Tibial artery (tissue), 4 donors: ENCODE measurements around the gene PIBF1.
A peak's percentile ranks its signal among the peaks of the same experiment; 100 is the strongest.

Experiments used
- DNase-seq, 2 donors: peaks; one replicate each; pipeline ENCODE4 v3.0.0-alpha.2; 2019
- H3K27ac ChIP-seq, 2 donors: fragments of 200-600 bp; sonication (generic) in 1 of 2; 1 replicate in 1 of 2; 2 replicates in 1 of 2; pipeline ENCODE4 v1.5.1; 2018 to 2019; ENCODE audit warnings: mild to moderate bottlenecking in 1 of 2
- H3K27me3 ChIP-seq, 2 donors: fragments of 200-600 bp; sonication (generic) in 1 of 2; one replicate each; pipeline versions ENCODE4 v1.5.1 to v1.6.0; 2016 to 2019
- H3K36me3 ChIP-seq, 3 donors: fragments of 200-600 bp; sonication (generic) in 2 of 3; one replicate each; pipeline ENCODE4 v1.5.1; 2016 to 2019; ENCODE audit warnings: mild to moderate bottlenecking in 2 of 3
- H3K4me1 ChIP-seq, 4 donors: fragments of 200-600 bp; sonication (generic) in 2 of 4; 1 replicate in 3 of 4; 2 replicates in 1 of 4; pipeline ENCODE4 v1.5.1; 2016 to 2019
- H3K4me3 ChIP-seq, 2 donors: fragments of 200-600 bp; sonication (generic) in 1 of 2; 1 replicate in 1 of 2; 2 replicates in 1 of 2; pipeline ENCODE4 v1.5.1; 2018 to 2019; ENCODE audit warnings: mild to moderate bottlenecking in 2 of 2
- H3K9me3 ChIP-seq, 3 donors: fragments of 200-600 bp; sonication (generic) in 1 of 3; one replicate each; pipeline ENCODE4 v1.5.1; 2016 to 2019
- intact Hi-C: fragments of 100-400 bp; cut with DNase I; formaldehyde crosslinking; loops from one replicate; pipeline ENCODE4 v1.15.0; 2023; ENCODE audit warnings: low total_unique reads
- TF ChIP-seq, protein P1 (sequence below), 2 experiments: fragments of 200-600 bp in 1 of 2; fragments of 450-650 bp in 1 of 2; IDR thresholded peaks; one replicate each; pipeline ENCODE4 v1.5.1; 2017 to 2019; ENCODE audit warnings: antibody characterized with exemption in 2 of 2, mild to moderate bottlenecking in 1 of 2, moderate library complexity in 1 of 2

Gene PIBF1

DNA sequence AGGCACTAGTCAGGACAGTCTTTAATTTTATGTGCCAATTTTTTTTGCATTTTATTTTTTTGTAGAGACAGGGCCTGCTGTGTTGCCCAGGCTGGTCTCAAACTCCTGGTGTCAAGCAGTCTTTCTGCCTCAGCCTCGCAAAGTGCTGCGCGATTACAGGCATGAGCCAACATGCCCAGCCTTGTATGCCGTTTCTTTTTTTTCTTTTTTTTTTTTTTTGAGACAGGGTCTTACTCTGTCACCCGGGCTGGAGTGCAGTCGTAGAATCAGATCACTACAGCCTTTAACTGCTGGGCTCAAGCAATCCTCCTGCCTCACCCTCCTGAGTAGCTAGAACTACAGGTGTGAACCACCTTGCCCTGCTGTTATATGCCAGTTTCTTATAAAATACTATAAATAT lies 27.8 kb upstream of the PIBF1 start:
- H3K27me3 ChIP-seq = no peaks in the 10 kb centered on the region
- peaks cover 33 to 71% (median 56%) of the 10 kb centered on the region in 3 donors for H3K36me3 ChIP-seq
- TF ChIP-seq, protein P1, sequence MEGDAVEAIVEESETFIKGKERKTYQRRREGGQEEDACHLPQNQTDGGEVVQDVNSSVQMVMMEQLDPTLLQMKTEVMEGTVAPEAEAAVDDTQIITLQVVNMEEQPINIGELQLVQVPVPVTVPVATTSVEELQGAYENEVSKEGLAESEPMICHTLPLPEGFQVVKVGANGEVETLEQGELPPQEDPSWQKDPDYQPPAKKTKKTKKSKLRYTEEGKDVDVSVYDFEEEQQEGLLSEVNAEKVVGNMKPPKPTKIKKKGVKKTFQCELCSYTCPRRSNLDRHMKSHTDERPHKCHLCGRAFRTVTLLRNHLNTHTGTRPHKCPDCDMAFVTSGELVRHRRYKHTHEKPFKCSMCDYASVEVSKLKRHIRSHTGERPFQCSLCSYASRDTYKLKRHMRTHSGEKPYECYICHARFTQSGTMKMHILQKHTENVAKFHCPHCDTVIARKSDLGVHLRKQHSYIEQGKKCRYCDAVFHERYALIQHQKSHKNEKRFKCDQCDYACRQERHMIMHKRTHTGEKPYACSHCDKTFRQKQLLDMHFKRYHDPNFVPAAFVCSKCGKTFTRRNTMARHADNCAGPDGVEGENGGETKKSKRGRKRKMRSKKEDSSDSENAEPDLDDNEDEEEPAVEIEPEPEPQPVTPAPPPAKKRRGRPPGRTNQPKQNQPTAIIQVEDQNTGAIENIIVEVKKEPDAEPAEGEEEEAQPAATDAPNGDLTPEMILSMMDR (IDR thresholded peaks at IDR 0.05) = no peak
- H3K4me1 ChIP-seq = no peaks in the 10 kb centered on the region
- intact Hi-C loops = no loop called here
- no peak overlapping the region for H3K27ac ChIP-seq
- H3K4me3 ChIP-seq = no peak overlapping the region
- no peak for DNase-seq
- H3K9me3 ChIP-seq = no peaks in the 10 kb centered on the region

DNA sequence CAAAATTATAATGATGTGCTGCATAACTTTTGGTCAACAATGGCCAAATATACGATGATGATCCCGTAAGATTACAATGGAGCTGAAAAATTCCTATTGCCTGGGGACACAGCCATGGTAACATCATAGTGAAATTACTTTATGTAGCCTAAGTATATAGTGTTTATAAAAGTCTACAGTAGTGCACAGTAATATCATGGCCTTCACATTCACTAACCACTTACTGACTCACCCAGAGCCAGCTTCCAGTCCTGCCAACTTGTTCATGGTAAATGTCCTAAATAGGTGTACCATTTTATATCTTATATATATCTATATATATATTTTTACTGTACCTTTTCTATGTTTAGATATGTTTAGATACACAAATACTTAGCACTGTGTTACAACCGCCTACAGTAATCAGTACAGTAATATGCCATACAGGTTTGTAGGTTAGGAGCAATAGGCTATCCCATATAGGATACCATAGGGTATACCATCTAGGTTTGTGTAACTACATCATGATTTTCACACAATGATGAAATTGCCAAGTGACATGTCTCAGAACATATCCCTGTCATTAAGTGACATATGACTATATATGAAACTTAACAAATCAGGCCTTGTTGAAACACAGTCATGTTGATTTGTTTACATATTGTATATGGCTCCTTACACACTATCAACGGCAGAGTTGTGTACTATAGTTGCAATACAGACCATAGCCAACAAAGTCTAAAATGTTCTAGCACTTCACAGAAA lies 24.0 kb upstream of the PIBF1 start:
- Histone ChIP-seq H3K27ac (no peak overlapping the region), H3K4me1 (peaks cover 0 to 3% (median under 1%) of the 10 kb centered on the region in 4 donors), H3K27me3 (no peaks in the 10 kb centered on the region), H3K4me3 (no peak overlapping the region), H3K36me3 (peaks cover 64 to 86% (median 77%) of the 10 kb centered on the region in 3 donors), H3K9me3 (no peaks in the 10 kb centered on the region)
- no peak for DNase-seq
- TF ChIP-seq, protein P1 (IDR thresholded peaks at IDR 0.05) = no peak
- intact Hi-C loops = no loop called here

DNA sequence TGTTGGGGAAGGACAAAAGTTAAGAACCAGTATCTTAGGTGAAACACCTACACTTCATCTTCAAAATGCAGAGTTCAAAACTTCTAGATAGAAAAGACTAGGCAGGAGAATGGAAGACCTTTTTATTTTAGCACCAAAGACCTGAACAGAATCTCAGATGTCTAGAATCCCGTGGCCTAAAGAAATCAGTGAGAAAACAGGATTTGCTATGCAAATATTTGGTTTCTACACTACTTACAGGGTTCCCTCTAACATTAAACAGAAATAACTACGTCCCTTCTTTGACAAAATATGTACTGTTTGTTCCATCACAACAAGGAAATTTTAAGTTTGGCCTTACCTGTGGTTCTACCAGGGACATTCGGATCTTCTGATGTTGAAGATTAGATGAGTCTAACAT lies 21.7 kb upstream of the PIBF1 start:
- H3K27me3 ChIP-seq = no peaks in the 10 kb centered on the region
- intact Hi-C loops = no loop called here
- no peaks in the 10 kb centered on the region for H3K9me3 ChIP-seq
- no peak for DNase-seq
- TF ChIP-seq, protein P1 (IDR thresholded peaks at IDR 0.05) = no peak
- no peak overlapping the region for H3K27ac ChIP-seq
- peaks cover 60 to 98% (median 87%) of the 10 kb centered on the region in 3 donors for H3K36me3 ChIP-seq
- H3K4me3 ChIP-seq = no peak overlapping the region
- H3K4me1 ChIP-seq = peaks cover 0 to 17% (median 9%) of the 10 kb centered on the region in 4 donors

DNA sequence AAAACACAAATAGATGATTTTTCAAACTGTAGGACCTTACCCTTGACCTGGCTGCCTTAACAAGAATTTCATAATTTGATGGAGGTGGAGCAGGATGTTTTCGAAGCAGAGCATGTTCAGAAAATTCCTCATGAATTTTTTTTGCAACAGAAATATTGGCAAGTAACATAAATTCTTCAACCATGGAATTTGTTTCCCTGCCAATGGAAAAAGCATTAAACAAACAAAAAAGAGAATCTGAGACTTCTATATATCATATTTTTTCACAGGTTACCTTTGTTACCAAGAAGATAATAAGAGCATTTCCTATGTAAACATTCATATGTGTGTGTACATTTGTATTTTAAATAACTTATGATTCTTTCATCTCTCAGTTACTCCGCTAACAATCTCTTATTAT lies 18.5 kb upstream of the PIBF1 start:
- H3K27ac ChIP-seq = peak overlapping the region; percentile 24 to 57
- peaks cover 0 to 17% (median 9%) of the 10 kb centered on the region in 4 donors for H3K4me1 ChIP-seq
- no peaks in the 10 kb centered on the region for H3K9me3 ChIP-seq
- intact Hi-C loops = no loop called here
- no peak for DNase-seq
- TF ChIP-seq, protein P1 (IDR thresholded peaks at IDR 0.05) = no peak
- no peaks in the 10 kb centered on the region for H3K27me3 ChIP-seq
- H3K36me3 ChIP-seq = peaks cover 81 to 98% (median 93%) of the 10 kb centered on the region in 3 donors
- no peak overlapping the region for H3K4me3 ChIP-seq

DNA sequence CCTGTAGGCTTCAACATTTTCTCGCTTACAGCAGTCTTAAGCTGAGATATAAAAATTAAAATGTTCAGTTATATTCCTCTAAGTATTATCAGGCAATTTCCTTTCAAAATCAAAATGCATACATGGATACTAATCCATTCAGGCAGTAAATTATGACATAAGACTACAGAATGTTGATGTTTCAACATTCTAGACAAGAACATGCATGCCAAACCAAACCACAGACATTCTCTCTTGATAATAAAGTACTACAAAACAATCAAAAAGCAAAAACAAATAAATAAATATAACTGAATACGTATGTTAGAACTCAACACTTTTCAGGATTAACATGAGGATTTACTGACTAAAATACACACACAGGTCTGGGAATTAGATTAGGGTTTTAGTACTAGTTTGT lies 7.9 kb upstream of the PIBF1 start:
- peaks cover 80 to 89% (median 83%) of the 10 kb centered on the region in 3 donors for H3K36me3 ChIP-seq
- no peaks in the 10 kb centered on the region for H3K9me3 ChIP-seq

More for the DNA sequence above, 7.9 kb upstream of the PIBF1 start:
- no peak for DNase-seq
- TF ChIP-seq, protein P1 (IDR thresholded peaks at IDR 0.05) = no peak
- Histone ChIP-seq H3K27me3 (no peaks in the 10 kb centered on the region), H3K4me1 (peaks cover 0 to 14% (median 3%) of the 10 kb centered on the region in 4 donors), H3K27ac (no peak overlapping the region), H3K4me3 (no peak overlapping the region)
- intact Hi-C loops = no loop called here
